ENCODE results near the gene ZNF487. TPM values are rescaled to one million over a fixed set of nuclear protein-coding genes. Genes with fewer than 3 reads are reported as not detected.

Gene ZNF487
- total and polyA plus RNA-seq, 2 of the 13 experiments (the other 11 are each of a cell fraction or from before 2014, with no cell fraction given), result 7.4 to 8.8 TPM

GRCh38 chr10:43407576-43408330 is 29.2 kb upstream of the ZNF487 start (continued):
- TF ChIP-seq ZSCAN5A (CRISPR knock-in tag; IDR thresholded peaks at IDR 0.05; ENCODE audit: borderline replicate concordance) (no peak), PCBP1 (IDR thresholded peaks at IDR 0.05; ENCODE audit: borderline replicate concordance, low read depth, low read length) (no peak; the same call in 1 of the 2 replicates), ZFP37 (CRISPR knock-in tag; IDR thresholded peaks at IDR 0.05; ENCODE audit: borderline replicate concordance) (no peak), BCL6 (CRISPR knock-in tag; IDR thresholded peaks at IDR 0.05) (no peak), ZNF547 (CRISPR knock-in tag; IDR thresholded peaks at IDR 0.05) (no peak), KLF11 (CRISPR knock-in tag; IDR thresholded peaks at IDR 0.05) (0 out of 2 replicates have a peak, but pooled peaks have one; percentile 45), RARA (CRISPR knock-in tag; IDR thresholded peaks at IDR 0.05) (peak; percentile 59), ZNF24 (IDR thresholded peaks at IDR 0.05) (no peak), XBP1 (CRISPR knock-in tag; IDR thresholded peaks at IDR 0.05) (no peak; the same call in 1 of the 2 replicates), ASH2L (IDR thresholded peaks at IDR 0.05; ENCODE audit: insufficient read length, low read depth, low read length) (peak; percentile 74), CSRNP2 (CRISPR knock-in tag; conservative IDR thresholded peaks at IDR 0.05; ENCODE audit: low read depth) (no peak), CBX2 (IDR thresholded peaks at IDR 0.05; ENCODE audit: low read depth, low read length) (no peak), CBX2 (CRISPR knock-in tag; IDR thresholded peaks at IDR 0.05; ENCODE audit: low read depth) (no peak), ATF7-NPFF (CRISPR knock-in tag; IDR thresholded peaks at IDR 0.05; ENCODE audit: low read depth) (no peak), KAT2B (IDR thresholded peaks at IDR 0.05; ENCODE audit: borderline replicate concordance, low read depth, low read length) (no peak), ZNF773 (CRISPR knock-in tag; IDR thresholded peaks at IDR 0.05; ENCODE audit: borderline replicate concordance) (0 out of 2 replicates have a peak, but pooled peaks have one; percentile 68), ZNF615 (CRISPR knock-in tag; IDR thresholded peaks at IDR 0.05; ENCODE audit: borderline replicate concordance) (no peak), NBN (conservative IDR thresholded peaks at IDR 0.05) (no peak), SKI (IDR thresholded peaks at IDR 0.05; ENCODE audit: partially characterized antibody) (no peak), IRF9 (CRISPR knock-in tag; IDR thresholded peaks at IDR 0.05; ENCODE audit: borderline replicate concordance) (no peak)
- TF ChIP-seq, protein P1, sequence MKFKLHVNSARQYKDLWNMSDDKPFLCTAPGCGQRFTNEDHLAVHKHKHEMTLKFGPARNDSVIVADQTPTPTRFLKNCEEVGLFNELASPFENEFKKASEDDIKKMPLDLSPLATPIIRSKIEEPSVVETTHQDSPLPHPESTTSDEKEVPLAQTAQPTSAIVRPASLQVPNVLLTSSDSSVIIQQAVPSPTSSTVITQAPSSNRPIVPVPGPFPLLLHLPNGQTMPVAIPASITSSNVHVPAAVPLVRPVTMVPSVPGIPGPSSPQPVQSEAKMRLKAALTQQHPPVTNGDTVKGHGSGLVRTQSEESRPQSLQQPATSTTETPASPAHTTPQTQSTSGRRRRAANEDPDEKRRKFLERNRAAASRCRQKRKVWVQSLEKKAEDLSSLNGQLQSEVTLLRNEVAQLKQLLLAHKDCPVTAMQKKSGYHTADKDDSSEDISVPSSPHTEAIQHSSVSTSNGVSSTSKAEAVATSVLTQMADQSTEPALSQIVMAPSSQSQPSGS (CRISPR knock-in tag; IDR thresholded peaks at IDR 0.05), result no peak; the same call in 1 of the 2 replicates
- TF ChIP-seq, protein P2, sequence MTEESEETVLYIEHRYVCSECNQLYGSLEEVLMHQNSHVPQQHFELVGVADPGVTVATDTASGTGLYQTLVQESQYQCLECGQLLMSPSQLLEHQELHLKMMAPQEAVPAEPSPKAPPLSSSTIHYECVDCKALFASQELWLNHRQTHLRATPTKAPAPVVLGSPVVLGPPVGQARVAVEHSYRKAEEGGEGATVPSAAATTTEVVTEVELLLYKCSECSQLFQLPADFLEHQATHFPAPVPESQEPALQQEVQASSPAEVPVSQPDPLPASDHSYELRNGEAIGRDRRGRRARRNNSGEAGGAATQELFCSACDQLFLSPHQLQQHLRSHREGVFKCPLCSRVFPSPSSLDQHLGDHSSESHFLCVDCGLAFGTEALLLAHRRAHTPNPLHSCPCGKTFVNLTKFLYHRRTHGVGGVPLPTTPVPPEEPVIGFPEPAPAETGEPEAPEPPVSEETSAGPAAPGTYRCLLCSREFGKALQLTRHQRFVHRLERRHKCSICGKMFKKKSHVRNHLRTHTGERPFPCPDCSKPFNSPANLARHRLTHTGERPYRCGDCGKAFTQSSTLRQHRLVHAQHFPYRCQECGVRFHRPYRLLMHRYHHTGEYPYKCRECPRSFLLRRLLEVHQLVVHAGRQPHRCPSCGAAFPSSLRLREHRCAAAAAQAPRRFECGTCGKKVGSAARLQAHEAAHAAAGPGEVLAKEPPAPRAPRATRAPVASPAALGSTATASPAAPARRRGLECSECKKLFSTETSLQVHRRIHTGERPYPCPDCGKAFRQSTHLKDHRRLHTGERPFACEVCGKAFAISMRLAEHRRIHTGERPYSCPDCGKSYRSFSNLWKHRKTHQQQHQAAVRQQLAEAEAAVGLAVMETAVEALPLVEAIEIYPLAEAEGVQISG (CRISPR knock-in tag; IDR thresholded peaks at IDR 0.05), result peak; percentile 42

All from HepG2 (cell line).